OCI-LY7 (cell line): Measurements from ENCODE around the gene SFXN5. TPM values are rescaled to one million over a fixed set of nuclear protein-coding genes. Genes with fewer than 3 reads are reported as not detected.

ENCODE experiments used
- BruUV-seq: library from RNA; stranded (reverse); fragments of 400-500 nt; replicated peaks from 2 replicates; lab custom pipeline; 2021; lab: Mats Ljungman, UMichigan
- CTCF ChIA-PET: fragments of 300-600 bp; sonication (Branson Sonifier 250); formaldehyde crosslinking; loops from one replicate; lab custom pipeline; 2022; ENCODE audit warnings: antibody characterized with exemption; ENCODE audit not compliant: unreplicated experiment; lab: Charles Lee
- POLR2A ChIA-PET: fragments of 300-600 bp; sonication (Branson Sonifier 250); formaldehyde crosslinking; loops from one replicate; lab custom pipeline; 2022; ENCODE audit warnings: antibody characterized with exemption; lab: Charles Lee
- DNase-seq: peaks from one replicate; pipeline ENCODE4 v3.0.0-alpha.2; 2015; ENCODE audit warnings: low spot score
- H2AFZ ChIP-seq: fragments of 200-600 bp; sonication (generic), shearing (Covaris generic); 2 replicates; pipeline ENCODE4 v1.6.1; 2014; ENCODE audit warnings: mild to moderate bottlenecking, antibody characterized with exemption, low read length, moderate library complexity
- H3K27ac ChIP-seq: fragments of 200-600 bp; sonication (generic); 2 replicates; pipeline ENCODE4 v1.5.1; 2014; ENCODE audit warnings: mixed run types, low read depth, mild to moderate bottlenecking, moderate library complexity, low read length, inconsistent platforms; ENCODE audit not compliant: poor library complexity, severe bottlenecking
- H3K36me3 ChIP-seq: fragments of 200-600 bp; sonication (generic); 2 replicates; pipeline ENCODE4 v1.6.1; 2014; ENCODE audit warnings: mild to moderate bottlenecking, antibody characterized with exemption, low read length, moderate library complexity, mixed read lengths; ENCODE audit not compliant: insufficient read depth
- H3K4me1 ChIP-seq: fragments of 200-600 bp; sonication (generic); 2 replicates; pipeline ENCODE4 v1.5.1; 2014; ENCODE audit warnings: mild to moderate bottlenecking, low read length; ENCODE audit not compliant: insufficient read depth, poor library complexity, severe bottlenecking
- H3K4me2 ChIP-seq: fragments of 200-600 bp; sonication (generic); 2 replicates; pipeline ENCODE4 v1.6.1; 2014; ENCODE audit warnings: mild to moderate bottlenecking, low read length
- H3K4me3 ChIP-seq: fragments of 200-600 bp; sonication (generic); 2 replicates; pipeline ENCODE4 v1.5.1; 2014; ENCODE audit warnings: mild to moderate bottlenecking, low read depth, low read length; ENCODE audit not compliant: poor library complexity, severe bottlenecking
- H3K79me2 ChIP-seq: fragments of 200-600 bp; sonication (generic); 2 replicates; pipeline ENCODE4 v1.6.1; 2016; ENCODE audit warnings: low read depth, mild to moderate bottlenecking, low read length, moderate library complexity, mixed read lengths; ENCODE audit not compliant: insufficient read depth
- H3K9me2 ChIP-seq: fragments of 200-600 bp; sonication (generic); 2 replicates; pipeline ENCODE4 v1.6.1; 2016; ENCODE audit warnings: mild to moderate bottlenecking, low read length, mixed read lengths; ENCODE audit not compliant: insufficient read depth
- H3K9me3 ChIP-seq: fragments of 200-600 bp; sonication (generic); 2 replicates; pipeline ENCODE4 v1.6.1; 2014; ENCODE audit warnings: mild to moderate bottlenecking, mixed run types, low read length, mixed read lengths
- H4K20me1 ChIP-seq: fragments of 200-600 bp; sonication (generic); 2 replicates; pipeline ENCODE4 v1.6.1; 2014; ENCODE audit warnings: mild to moderate bottlenecking, antibody characterized with exemption, low read length, moderate library complexity, mixed read lengths; ENCODE audit not compliant: insufficient read depth
- EZH2phosphoT487 ChIP-seq: fragments of 200-600 bp; sonication (generic); IDR thresholded peaks from 2 replicates; pipeline ENCODE4 v1.6.1; 2018; ENCODE audit warnings: low read depth, borderline replicate concordance, mild to moderate bottlenecking, mixed run types, antibody characterized with exemption, low read length, moderate library complexity, mixed read lengths
- intact Hi-C: fragments of 100-400 bp; cut with micrococcal nuclease; formaldehyde crosslinking; loops from one replicate; pipeline ENCODE4 v1.10.0; 2022; ENCODE audit not compliant: unreplicated experiment
- total RNA-seq, 2 experiments: library from RNA; depleted of rRNA in 1 of 2; stranded (reverse); fragments of >200 nt in 1 of 2; shearing (Covaris generic) in 1 of 2; gene quantifications; 2 replicates each; pipeline ENCODE4 v1.2.3, GENCODE V29; 2014 to 2022
- TF ChIP-seq, protein P1 (sequence below): fragments of 200-600 bp; sonication (generic); conservative IDR thresholded peaks from 2 replicates; pipeline ENCODE4 v1.5.1; 2014; ENCODE audit warnings: mild to moderate bottlenecking, antibody characterized with exemption, low read length, moderate library complexity, mixed read lengths

Gene SFXN5
- total RNA-seq, 2 experiments from 2014 or later = 4.5 to 10.5 TPM

DNA sequence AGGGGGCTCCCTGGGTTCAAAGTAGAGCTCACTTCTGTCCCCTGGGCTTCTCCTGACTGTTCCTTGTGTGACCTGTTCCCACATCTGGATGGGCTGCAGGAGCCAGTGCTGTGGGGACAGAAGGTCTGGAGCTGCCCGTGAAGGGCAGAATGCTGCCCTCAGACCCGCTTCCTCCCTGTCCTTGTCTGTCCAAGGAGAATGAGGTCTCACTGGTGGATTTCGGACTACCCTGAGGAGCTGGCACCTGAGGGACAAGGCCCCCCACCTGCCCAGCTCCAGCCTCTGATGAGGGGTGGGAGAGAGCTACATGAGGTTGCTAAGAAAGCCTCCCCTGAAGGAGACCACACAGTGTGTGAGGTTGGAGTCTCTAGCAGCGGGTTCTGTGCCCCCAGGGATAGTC lies 138.7 kb downstream of the SFXN5 start:
- no peaks in the 10 kb centered on the region for H3K4me1 ChIP-seq
- no peaks in the 10 kb centered on the region for H3K9me2 ChIP-seq
- POLR2A ChIA-PET = no interaction called here
- H3K9me3 ChIP-seq = no peaks in the 10 kb centered on the region
- no TSS peak for BruUV-seq
- DNase-seq = no peak
- H3K4me2 ChIP-seq = no peak overlapping the region
- no peak overlapping the region for H2AFZ ChIP-seq
- TF ChIP-seq EZH2phosphoT487 = no peak
- TF ChIP-seq, protein P1, sequence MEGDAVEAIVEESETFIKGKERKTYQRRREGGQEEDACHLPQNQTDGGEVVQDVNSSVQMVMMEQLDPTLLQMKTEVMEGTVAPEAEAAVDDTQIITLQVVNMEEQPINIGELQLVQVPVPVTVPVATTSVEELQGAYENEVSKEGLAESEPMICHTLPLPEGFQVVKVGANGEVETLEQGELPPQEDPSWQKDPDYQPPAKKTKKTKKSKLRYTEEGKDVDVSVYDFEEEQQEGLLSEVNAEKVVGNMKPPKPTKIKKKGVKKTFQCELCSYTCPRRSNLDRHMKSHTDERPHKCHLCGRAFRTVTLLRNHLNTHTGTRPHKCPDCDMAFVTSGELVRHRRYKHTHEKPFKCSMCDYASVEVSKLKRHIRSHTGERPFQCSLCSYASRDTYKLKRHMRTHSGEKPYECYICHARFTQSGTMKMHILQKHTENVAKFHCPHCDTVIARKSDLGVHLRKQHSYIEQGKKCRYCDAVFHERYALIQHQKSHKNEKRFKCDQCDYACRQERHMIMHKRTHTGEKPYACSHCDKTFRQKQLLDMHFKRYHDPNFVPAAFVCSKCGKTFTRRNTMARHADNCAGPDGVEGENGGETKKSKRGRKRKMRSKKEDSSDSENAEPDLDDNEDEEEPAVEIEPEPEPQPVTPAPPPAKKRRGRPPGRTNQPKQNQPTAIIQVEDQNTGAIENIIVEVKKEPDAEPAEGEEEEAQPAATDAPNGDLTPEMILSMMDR = no peak
- H3K79me2 ChIP-seq = no peaks in the 10 kb centered on the region
- H3K36me3 ChIP-seq = no peaks in the 10 kb centered on the region
- H3K4me3 ChIP-seq = no peak overlapping the region
- no peaks in the 10 kb centered on the region for H4K20me1 ChIP-seq
- H3K27ac ChIP-seq = no peak overlapping the region
- intact Hi-C loops = no loop called here
- CTCF ChIA-PET = no interaction called here

DNA sequence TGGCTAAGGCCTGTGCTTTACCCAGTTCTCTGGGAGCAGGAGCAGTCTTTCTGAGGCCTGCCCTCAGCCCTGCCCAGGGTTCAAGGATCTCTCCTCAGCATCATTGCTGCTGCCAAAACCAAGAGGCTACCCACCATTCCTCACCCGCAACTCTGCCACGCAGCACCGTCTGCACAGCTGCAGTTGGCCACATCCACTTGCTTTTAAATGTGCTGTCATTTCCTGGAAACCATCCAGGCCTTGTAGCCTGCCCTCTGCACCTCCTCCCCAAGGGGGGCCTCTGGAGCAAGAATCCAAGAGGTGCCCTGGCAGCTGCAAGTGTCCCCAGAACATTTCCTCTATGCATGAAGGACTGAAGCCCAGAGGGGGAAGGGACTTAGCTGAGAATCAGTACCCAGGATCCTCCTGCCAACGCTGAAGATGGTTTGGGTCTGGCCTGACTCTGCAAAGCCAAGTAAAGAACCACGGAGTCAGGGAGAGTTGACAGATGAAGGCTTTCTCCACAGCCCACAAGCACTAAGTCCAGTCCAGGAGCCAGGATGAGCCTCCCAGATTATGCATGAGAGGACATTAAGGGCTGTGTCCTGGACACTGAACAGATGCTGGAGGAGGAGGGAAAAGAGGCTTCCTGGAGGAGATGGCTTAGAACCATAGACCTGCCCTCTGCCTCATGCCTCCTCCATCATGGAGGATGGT lies 139.3 kb downstream of the SFXN5 start:
- TF ChIP-seq, protein P1 = no peak
- TF ChIP-seq EZH2phosphoT487 = no peak
- H3K9me2 ChIP-seq = no peaks in the 10 kb centered on the region
- H3K27ac ChIP-seq = no peak overlapping the region
- DNase-seq = no peak
- BruUV-seq = no TSS peak
- intact Hi-C loops = no loop called here
- H3K4me3 ChIP-seq = no peak overlapping the region
- CTCF ChIA-PET = no interaction called here
- H3K36me3 ChIP-seq = no peaks in the 10 kb centered on the region
- H3K4me2 ChIP-seq = no peak overlapping the region
- POLR2A ChIA-PET = no interaction called here
- no peaks in the 10 kb centered on the region for H3K9me3 ChIP-seq
- no peak overlapping the region for H2AFZ ChIP-seq
- no peaks in the 10 kb centered on the region for H4K20me1 ChIP-seq
- no peaks in the 10 kb centered on the region for H3K4me1 ChIP-seq
- H3K79me2 ChIP-seq = no peaks in the 10 kb centered on the region

DNA sequence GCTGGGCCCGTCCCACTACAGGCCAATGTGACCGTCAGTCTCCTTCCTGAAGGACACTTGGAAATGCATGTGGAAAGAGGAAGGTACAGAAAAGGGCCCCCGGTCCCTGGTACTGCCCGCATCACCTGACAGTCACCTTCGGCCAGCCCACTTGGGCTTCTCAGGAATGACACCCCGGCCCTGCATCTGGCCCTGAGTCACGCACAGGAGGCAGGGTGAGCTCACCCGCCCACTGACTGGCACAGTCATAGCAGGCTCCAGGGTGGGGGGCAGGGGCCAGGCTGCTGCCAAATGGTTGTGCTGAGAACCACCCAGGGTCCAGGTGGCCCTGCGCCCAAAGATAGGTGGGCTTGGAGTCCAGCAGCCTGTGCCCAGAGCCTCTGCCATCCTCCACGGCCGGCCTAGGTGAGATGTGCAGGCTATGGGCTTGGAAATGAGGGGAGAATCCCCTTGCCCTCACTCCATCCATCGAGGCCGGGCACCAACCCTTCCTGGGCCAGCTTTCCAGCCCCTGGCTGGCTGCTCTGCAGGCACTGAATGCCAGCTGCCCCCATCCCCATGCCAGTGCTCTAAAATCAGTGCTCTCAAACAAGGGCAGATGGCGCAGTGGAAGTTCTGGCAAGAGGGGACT lies 140.1 kb downstream of the SFXN5 start:
- no peak overlapping the region for H3K4me3 ChIP-seq
- intact Hi-C loops = no loop called here
- H3K4me2 ChIP-seq = no peak overlapping the region
- ChIA-PET POLR2A (no interaction called here), CTCF (no interaction called here)
- no peaks in the 10 kb centered on the region for H3K79me2 ChIP-seq
- TF ChIP-seq, protein P1 = no peak
- TF ChIP-seq EZH2phosphoT487 = no peak
- no peak for DNase-seq
- no peaks in the 10 kb centered on the region for H3K9me3 ChIP-seq
- BruUV-seq = no TSS peak
- no peaks in the 10 kb centered on the region for H3K4me1 ChIP-seq
- no peaks in the 10 kb centered on the region for H4K20me1 ChIP-seq
- no peaks in the 10 kb centered on the region for H3K36me3 ChIP-seq
- H3K27ac ChIP-seq = no peak overlapping the region
- H2AFZ ChIP-seq = no peak overlapping the region
- no peaks in the 10 kb centered on the region for H3K9me2 ChIP-seq
